Ovary (tissue), 9 donors: Measurements from ENCODE around the gene ENO3. TPM values are rescaled to one million over a fixed set of nuclear protein-coding genes. Genes with fewer than 3 reads are reported as not detected.

Experiments used
- DNase-seq, 5 donors: peaks; one replicate each; pipeline ENCODE4 v3.0.0-alpha.2; 2019 to 2020
- H3K27ac ChIP-seq, 2 donors: fragments of 200-600 bp; one replicate each; pipeline versions ENCODE4 v1.5.1 to v1.8.0; 2019 to 2022
- H3K27me3 ChIP-seq: fragments of 200-600 bp; one replicate; pipeline ENCODE4 v1.8.0; 2022
- H3K36me3 ChIP-seq: fragments of 200-600 bp; sonication (generic); one replicate; pipeline ENCODE4 v1.5.1; 2019
- H3K4me1 ChIP-seq: one replicate; pipeline ENCODE4 v1.8.1; 2013; ENCODE audit warnings: mild to moderate bottlenecking, moderate library complexity; ENCODE audit not compliant: insufficient read depth
- H3K4me3 ChIP-seq: fragments of 200-600 bp; sonication (generic); one replicate; pipeline ENCODE4 v1.5.1; 2017
- H3K9me3 ChIP-seq, 2 donors: fragments of 200-600 bp in 1 of 2; sonication (generic) in 1 of 2; one replicate each; pipeline versions ENCODE4 v1.5.1 to v1.8.1; 2013 to 2019; ENCODE audit warnings: mild to moderate bottlenecking in 1 of 2, moderate library complexity in 1 of 2
- EP300 ChIP-seq: sonication (generic); formaldehyde crosslinking; IDR thresholded peaks from one replicate; pipeline ENCODE4 v1.6.1; 2017; ENCODE audit warnings: antibody characterized with exemption
- POLR2A ChIP-seq: fragments of 450-650 bp; IDR thresholded peaks from one replicate; pipeline ENCODE4 v1.6.1; 2017; ENCODE audit warnings: antibody characterized with exemption, mild to moderate bottlenecking, moderate library complexity
- WGBS, 3 donors: extraction: QIAGEN DNeasy Blood & Tissue Kit in 1 of 3; methylation state at CpG; one replicate each; pipeline versions ENCODE4 v1.1.5 to v1.1.7; 2013 to 2017; 5-methylcytosine and 5-hydroxymethylcytosine counted together
- intact Hi-C, 4 donors: fragments of 100-400 bp; cut with DNase I; formaldehyde crosslinking; loops; one replicate each; pipeline versions ENCODE4 v1.11.0 to v1.15.1; 2022 to 2023
- polyA plus RNA-seq, 2 donors: library from polyadenylated mRNA; stranded (reverse); fragments of 200-250 nt in 1 of 2; fragments of 350-450 nt in 1 of 2; fragmentation: Illumina TruSeq in 1 of 2; extraction: RNeasy Lipid Tissue Mini Kit (QIAGEN cat#74804) in 1 of 2; gene quantifications; one replicate each; pipeline ENCODE4 v1.2.3, GENCODE V29; 2013 to 2014
- total RNA-seq, 7 donors: library from RNA; depleted of rRNA in 2 of 7; stranded (reverse); fragments of >200 nt in 2 of 7; fragmentation: NEBNext Ultra II Directional in 3 of 7; extraction: Animal tissue kit (Norgen Biotek cat#: 25700) in 3 of 7; gene quantifications; one replicate each; pipeline versions ENCODE4 v1.1.0 to v1.2.4, GENCODE V29; 2016 to 2023
- TF ChIP-seq, protein P1 (sequence below), 3 donors: fragments of 450-650 bp in 2 of 3; fragments of 200-600 bp in 1 of 3; IDR thresholded peaks; one replicate each; pipeline versions ENCODE4 v1.5.1 to v1.8.0; 2016 to 2022; ENCODE audit warnings: antibody characterized with exemption in 3 of 3, mild to moderate bottlenecking in 1 of 3
- donor health status: DM: no; HTN: no; CAD: no; lungs with moderate emphysema.
- donor health status: DM: no; HTN: no; CAD: no.
- donor health status: Bipolar disorder and iron deficiency.
- donor health status: DM: yes; HTN: yes; CAD: no.
- donor health status: DM: no; HTN: no; CAD: no.
- donor health status: DM: yes; HTN: yes; CAD: no.

Gene ENO3
- total and polyA plus RNA-seq, 9 donors = 1.8 to 6.1 (median 4.1) TPM

DNA sequence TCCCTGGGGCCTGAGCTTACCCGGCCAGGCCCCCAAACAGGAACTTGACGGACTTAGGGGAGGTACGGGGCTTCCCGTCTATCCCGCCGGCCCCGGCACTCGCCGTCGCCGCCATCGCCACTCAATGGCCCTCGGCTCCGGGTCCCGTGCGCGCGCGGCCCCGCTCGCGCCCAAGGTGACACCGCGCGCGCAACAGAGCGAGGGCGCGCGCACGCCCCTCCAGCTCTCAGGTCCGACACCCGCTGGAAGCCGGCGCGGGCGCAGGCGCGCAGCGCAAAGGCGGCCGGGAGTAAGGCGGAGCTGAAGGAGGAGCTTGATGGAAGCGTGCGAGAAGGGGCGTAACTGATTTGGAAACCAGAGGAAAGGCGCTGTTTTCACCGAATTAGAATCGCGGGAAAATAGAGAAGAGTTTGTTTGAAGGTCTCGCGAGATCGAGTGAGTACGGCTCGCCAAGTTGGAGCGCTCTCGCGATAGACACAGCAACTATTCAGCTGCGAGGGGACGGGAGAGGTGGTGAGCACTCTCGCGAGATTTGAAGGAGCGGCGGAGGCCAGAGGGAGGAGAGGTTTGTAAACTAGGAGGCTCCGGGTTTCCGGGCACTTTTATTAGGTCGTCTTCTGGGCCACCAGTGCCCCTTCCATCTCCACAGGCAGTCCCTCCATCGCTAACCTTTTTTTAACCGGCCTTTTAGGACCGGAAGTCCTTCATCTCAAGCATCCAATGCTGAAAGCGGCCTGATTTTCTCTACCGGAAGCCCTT lies 10.9 kb upstream of the ENO3 start, which contains the start of the genes RNF167 and SLC25A11:
RNF167 (plus strand) TSS at position 473 of the 759 bp plus-strand sequence. CDS start 642 bp downstream, outside the sequence.
SLC25A11 (minus strand) TSS at position 251 of the 759 bp plus-strand sequence; CDS start at position 115, 136 bp downstream.
- 1% methylated on average over 69 to 72 of the region's 72 CpGs for WGBS, 3 donors
- no peaks in the 10 kb centered on the region for H3K9me3 ChIP-seq
- H3K27me3 ChIP-seq = no peaks in the 10 kb centered on the region
- intact Hi-C loops = no loop called here
- DNase-seq = peak; percentile 94 to 97 (median 96)
- TF ChIP-seq EP300 (no peak), POLR2A (peak; percentile 3)
- TF ChIP-seq, protein P1, sequence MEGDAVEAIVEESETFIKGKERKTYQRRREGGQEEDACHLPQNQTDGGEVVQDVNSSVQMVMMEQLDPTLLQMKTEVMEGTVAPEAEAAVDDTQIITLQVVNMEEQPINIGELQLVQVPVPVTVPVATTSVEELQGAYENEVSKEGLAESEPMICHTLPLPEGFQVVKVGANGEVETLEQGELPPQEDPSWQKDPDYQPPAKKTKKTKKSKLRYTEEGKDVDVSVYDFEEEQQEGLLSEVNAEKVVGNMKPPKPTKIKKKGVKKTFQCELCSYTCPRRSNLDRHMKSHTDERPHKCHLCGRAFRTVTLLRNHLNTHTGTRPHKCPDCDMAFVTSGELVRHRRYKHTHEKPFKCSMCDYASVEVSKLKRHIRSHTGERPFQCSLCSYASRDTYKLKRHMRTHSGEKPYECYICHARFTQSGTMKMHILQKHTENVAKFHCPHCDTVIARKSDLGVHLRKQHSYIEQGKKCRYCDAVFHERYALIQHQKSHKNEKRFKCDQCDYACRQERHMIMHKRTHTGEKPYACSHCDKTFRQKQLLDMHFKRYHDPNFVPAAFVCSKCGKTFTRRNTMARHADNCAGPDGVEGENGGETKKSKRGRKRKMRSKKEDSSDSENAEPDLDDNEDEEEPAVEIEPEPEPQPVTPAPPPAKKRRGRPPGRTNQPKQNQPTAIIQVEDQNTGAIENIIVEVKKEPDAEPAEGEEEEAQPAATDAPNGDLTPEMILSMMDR (IDR thresholded peaks at IDR 0.05) = no peak
- peak within 1 kb of the TSS; percentile 76 to 93 for H3K27ac ChIP-seq
- peak within 1 kb of the TSS; percentile 88 for H3K4me3 ChIP-seq
- no peaks in the 10 kb centered on the region for H3K36me3 ChIP-seq
- H3K4me1 ChIP-seq = peaks cover 12% of the 10 kb centered on the region

DNA sequence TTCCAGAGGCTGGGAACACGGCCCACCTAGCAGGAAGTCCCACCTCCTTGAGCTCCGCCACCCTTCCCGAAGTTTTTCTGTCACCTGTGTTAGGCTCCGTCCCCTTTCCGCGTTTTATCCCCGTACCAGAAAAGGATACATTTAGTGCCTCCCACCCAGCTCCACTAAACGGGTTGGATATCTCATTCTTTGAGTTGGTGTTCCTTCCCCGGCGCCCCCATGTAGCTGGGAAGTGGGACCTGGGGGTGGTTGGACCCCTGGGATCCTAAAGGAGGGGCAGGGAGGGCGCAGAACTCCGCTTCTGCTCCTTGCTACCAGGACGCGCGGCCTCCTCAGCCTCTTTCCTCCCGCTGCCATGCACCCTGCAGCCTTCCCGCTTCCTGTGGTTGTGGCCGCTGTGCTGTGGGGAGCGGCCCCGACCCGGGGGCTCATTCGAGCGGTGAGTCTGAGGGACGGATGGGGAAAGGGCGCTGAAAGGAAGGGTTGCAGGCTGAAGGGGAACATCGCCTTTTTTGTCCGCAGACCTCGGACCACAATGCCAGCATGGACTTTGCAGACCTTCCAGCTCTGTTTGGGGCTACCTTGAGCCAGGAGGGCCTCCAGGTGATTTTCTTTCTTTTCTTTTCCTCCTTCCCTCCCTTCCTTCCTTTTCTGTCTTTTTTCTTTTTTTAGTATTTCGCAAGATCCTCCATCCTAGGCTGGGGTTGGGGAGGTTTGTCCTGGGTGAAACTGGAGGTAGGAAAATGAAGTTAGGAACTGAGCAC lies 10.2 kb upstream of the ENO3 start:
- intact Hi-C loops = no loop called here
- peaks cover 14% of the 10 kb centered on the region for H3K4me1 ChIP-seq
- H3K4me3 ChIP-seq = peak overlapping the region; percentile 88

DNA sequence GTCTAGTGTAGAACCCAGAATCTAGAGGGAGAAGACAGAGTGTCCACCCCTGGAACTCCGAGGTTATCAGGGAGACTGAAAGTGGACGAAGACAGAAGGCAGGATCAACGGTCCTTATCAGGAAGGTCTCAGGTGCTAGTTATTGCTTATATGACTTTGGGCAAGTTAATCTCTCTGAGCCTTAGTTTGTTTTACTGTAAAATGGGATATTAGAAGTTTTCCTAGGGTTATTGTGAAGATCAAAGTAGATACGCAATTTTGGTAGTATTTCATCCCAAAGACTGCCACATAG lies 9.7 kb upstream of the ENO3 start:
- Histone ChIP-seq H3K27ac (no peak overlapping the region), H3K36me3 (no peaks in the 10 kb centered on the region), H3K9me3 (no peaks in the 10 kb centered on the region), H3K4me1 (peaks cover 14% of the 10 kb centered on the region), H3K4me3 (peak overlapping the region; percentile 88), H3K27me3 (no peaks in the 10 kb centered on the region)
- intact Hi-C loops = no loop called here
- no peak for DNase-seq
- TF ChIP-seq POLR2A (no peak), EP300 (no peak)
- TF ChIP-seq, protein P1 (IDR thresholded peaks at IDR 0.05) = no peak
- WGBS, 3 donors = 30 to 48% (median 32%) methylated on average over 4 of the region's 4 CpGs

More for the DNA sequence above, 10.2 kb upstream of the ENO3 start:
- no peaks in the 10 kb centered on the region for H3K36me3 ChIP-seq
- peak in 3 of 5 donors; percentile 49 to 87 (median 82) for DNase-seq
- H3K27ac ChIP-seq = peak overlapping the region; percentile 76 to 93
- no peaks in the 10 kb centered on the region for H3K27me3 ChIP-seq
- WGBS, 3 donors = 1 to 2% (median 2%) methylated on average over 29 of the region's 29 CpGs
- TF ChIP-seq POLR2A = no peak
- no peak for TF ChIP-seq EP300
- TF ChIP-seq, protein P1 (IDR thresholded peaks at IDR 0.05) = no peak
- no peaks in the 10 kb centered on the region for H3K9me3 ChIP-seq

DNA sequence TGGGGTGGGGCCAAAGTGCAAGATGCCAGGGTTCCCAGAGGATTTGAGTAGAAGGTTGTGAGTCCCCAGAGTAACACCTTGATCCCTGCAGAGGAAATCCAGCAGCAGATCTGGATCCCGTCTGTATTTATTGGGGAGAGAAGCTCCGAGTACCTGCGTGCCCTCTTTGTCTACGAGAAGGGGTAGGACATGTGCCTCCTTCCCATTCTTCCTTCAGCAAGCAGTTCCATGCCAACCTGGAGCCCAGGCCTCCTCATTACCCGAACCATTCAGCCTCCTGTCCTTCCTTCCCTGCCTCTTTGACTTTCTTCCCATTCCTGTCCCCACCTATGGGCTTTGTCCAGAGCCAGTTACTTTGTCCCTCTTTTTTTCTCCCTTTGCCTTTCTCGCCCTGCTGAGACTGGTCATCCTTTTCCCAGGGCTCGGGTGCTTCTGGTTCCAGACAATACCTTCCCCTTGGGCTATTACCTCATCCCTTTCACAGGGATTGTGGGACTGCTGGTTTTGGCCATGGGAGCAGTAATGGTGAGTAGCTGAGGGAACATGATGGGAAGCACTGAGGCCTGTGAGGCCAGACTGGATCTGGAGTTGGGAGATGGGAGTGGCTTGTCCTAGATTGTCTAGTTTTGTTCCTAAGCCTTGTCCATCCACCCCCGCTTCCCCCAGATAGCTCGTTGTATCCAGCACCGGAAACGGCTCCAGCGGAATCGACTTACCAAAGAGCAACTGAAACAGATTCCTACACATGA lies 8.0 kb upstream of the ENO3 start:
- Histone ChIP-seq H3K27me3 (no peaks in the 10 kb centered on the region), H3K4me1 (peaks cover 14% of the 10 kb centered on the region), H3K4me3 (no peak overlapping the region), H3K27ac (no peak overlapping the region), H3K9me3 (no peaks in the 10 kb centered on the region), H3K36me3 (no peaks in the 10 kb centered on the region)
- no peak for TF ChIP-seq EP300
- TF ChIP-seq, protein P1 (IDR thresholded peaks at IDR 0.05) = no peak
- no peak for TF ChIP-seq POLR2A
- intact Hi-C loops = no loop called here
- WGBS, 3 donors = 62 to 71% (median 66%) methylated on average over 13 of the region's 13 CpGs
- DNase-seq = no peak
